HG03196 (cell line): ENCODE measurements around the gene RBFOX2.

Source experiments
- ATAC-seq: cut with Tn5 transposase; IDR thresholded peaks from one replicate; pipeline ENCODE4 v1.9.1; 2021; ENCODE audit not compliant: unreplicated experiment

Gene RBFOX2

GRCh38 chr22:35873426-35873825 is 155.2 kb downstream of the RBFOX2 start:
- no peak for ATAC-seq

- ATAC-seq, result no peak
Observed at GRCh38 chr22:35872451-35872850, 156.2 kb downstream of the RBFOX2 start.

- no peak for ATAC-seq
Observed at GRCh38 chr22:35870517-35871293, 157.9 kb downstream of the RBFOX2 start.

GRCh38 chr22:35868938-35869337 is 159.7 kb downstream of the RBFOX2 start:
- no peak for ATAC-seq

GRCh38 chr22:35866651-35867050 is 162.0 kb downstream of the RBFOX2 start:
- ATAC-seq, result no peak

- no peak for ATAC-seq
Observed at GRCh38 chr22:35864545-35865165, 164.0 kb downstream of the RBFOX2 start.

GRCh38 chr22:35863432-35863831 is 165.2 kb downstream of the RBFOX2 start:
- ATAC-seq, result no peak

- no peak for ATAC-seq
Observed at GRCh38 chr22:35862697-35863096, 165.9 kb downstream of the RBFOX2 start.

- no peak for ATAC-seq
Observed at GRCh38 chr22:35861451-35861850, 167.2 kb downstream of the RBFOX2 start.

GRCh38 chr22:35860837-35861236 is 167.8 kb downstream of the RBFOX2 start:
- no peak for ATAC-seq

GRCh38 chr22:35860087-35860733 is 168.4 kb downstream of the RBFOX2 start:
- no peak for ATAC-seq

- no peak for ATAC-seq
Observed at GRCh38 chr22:35854334-35854733, 174.3 kb downstream of the RBFOX2 start.

- ATAC-seq, result no peak
Observed at GRCh38 chr22:35852076-35852475, 176.5 kb downstream of the RBFOX2 start.

GRCh38 chr22:35850831-35851230 is 177.8 kb downstream of the RBFOX2 start:
- ATAC-seq, result no peak

GRCh38 chr22:35846804-35847203 is 181.8 kb downstream of the RBFOX2 start:
- no peak for ATAC-seq

GRCh38 chr22:35844886-35845285 is 183.7 kb downstream of the RBFOX2 start:
- no peak for ATAC-seq

- no peak for ATAC-seq
Observed at GRCh38 chr22:35842954-35843353, 185.7 kb downstream of the RBFOX2 start.

- no peak for ATAC-seq
Observed at GRCh38 chr22:35842519-35842913, 186.1 kb downstream of the RBFOX2 start.

GRCh38 chr22:35841907-35842518 is 186.6 kb downstream of the RBFOX2 start:
- ATAC-seq, result no peak

- ATAC-seq, result no peak
Observed at GRCh38 chr22:35840302-35840739, 188.3 kb downstream of the RBFOX2 start.

- ATAC-seq, result no peak
Observed at GRCh38 chr22:35839841-35840301, 188.8 kb downstream of the RBFOX2 start.
